Suprapubic skin (tissue), 3 donors: ENCODE measurements around the gene FAM193B.

Experiments
- CTCF ChIP-seq, 2 donors: fragments of 200-600 bp in 1 of 2; fragments of 450-650 bp in 1 of 2; sonication (generic) in 1 of 2; IDR thresholded peaks; one replicate each; pipeline ENCODE4 v1.5.1; 2016 to 2019; ENCODE audit warnings: antibody characterized with exemption in 2 of 2, mild to moderate bottlenecking in 1 of 2, moderate library complexity in 1 of 2
- EP300 ChIP-seq: sonication (generic); formaldehyde crosslinking; IDR thresholded peaks from one replicate; pipeline ENCODE4 v1.6.1; 2017; ENCODE audit warnings: antibody characterized with exemption
- POLR2A ChIP-seq, 2 donors: fragments of 450-650 bp; IDR thresholded peaks; one replicate each; pipeline ENCODE4 v1.6.1; 2017; ENCODE audit warnings: antibody characterized with exemption in 2 of 2, mild to moderate bottlenecking in 2 of 2, moderate library complexity in 2 of 2

- TF ChIP-seq POLR2A (IDR thresholded peaks at IDR 0.05) (no peak), CTCF (IDR thresholded peaks at IDR 0.05) (no peak), EP300 (no peak)
These were observed 4.2 kb downstream of the FAM193B start for GRCh38 chr5:177550122-177550521.
